ENCODE results near the gene SLC35A4.

GRCh38 chr5:140544986-140545385, 19.6 kb upstream of the SLC35A4 start:
- TF ChIP-seq CTCF (IDR thresholded peaks at IDR 0.05): no peak
- no peak for TF ChIP-seq EZH2 (IDR thresholded peaks at IDR 0.05; ENCODE audit: borderline replicate concordance, insufficient read depth, low read depth, low read length, poor library complexity, severe bottlenecking)

Data from B cell (primary cell).